ENCODE results near the gene FMN2.

The FMN2 gene

DNA sequence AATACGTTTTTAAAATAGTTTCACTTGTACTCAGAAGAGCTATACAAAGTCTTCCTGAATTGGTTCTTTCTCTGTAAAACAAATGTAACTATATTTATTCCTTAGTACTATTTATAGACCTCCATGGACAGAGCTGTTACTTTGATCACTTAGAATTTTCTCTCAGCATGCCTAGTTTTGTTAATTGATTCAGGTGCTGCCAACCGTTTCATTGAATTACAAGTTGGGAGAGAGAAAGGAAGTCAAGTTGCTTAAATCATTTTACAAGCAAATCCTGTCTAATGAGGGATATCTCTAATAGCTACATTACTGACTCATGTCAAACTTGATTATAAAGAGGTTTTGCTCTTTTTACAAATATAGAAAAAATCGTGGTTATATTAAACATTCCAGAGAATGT lies 241.0 kb downstream of the FMN2 start:
- no peak for DNase-seq (ENCODE audit: insufficient read length, low spot score)
- peak; percentile 70 for FAIRE-seq
- TF ChIP-seq, protein P1, sequence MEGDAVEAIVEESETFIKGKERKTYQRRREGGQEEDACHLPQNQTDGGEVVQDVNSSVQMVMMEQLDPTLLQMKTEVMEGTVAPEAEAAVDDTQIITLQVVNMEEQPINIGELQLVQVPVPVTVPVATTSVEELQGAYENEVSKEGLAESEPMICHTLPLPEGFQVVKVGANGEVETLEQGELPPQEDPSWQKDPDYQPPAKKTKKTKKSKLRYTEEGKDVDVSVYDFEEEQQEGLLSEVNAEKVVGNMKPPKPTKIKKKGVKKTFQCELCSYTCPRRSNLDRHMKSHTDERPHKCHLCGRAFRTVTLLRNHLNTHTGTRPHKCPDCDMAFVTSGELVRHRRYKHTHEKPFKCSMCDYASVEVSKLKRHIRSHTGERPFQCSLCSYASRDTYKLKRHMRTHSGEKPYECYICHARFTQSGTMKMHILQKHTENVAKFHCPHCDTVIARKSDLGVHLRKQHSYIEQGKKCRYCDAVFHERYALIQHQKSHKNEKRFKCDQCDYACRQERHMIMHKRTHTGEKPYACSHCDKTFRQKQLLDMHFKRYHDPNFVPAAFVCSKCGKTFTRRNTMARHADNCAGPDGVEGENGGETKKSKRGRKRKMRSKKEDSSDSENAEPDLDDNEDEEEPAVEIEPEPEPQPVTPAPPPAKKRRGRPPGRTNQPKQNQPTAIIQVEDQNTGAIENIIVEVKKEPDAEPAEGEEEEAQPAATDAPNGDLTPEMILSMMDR (IDR thresholded peaks at IDR 0.05; ENCODE audit: insufficient read depth, missing control alignments), result no peak

DNA sequence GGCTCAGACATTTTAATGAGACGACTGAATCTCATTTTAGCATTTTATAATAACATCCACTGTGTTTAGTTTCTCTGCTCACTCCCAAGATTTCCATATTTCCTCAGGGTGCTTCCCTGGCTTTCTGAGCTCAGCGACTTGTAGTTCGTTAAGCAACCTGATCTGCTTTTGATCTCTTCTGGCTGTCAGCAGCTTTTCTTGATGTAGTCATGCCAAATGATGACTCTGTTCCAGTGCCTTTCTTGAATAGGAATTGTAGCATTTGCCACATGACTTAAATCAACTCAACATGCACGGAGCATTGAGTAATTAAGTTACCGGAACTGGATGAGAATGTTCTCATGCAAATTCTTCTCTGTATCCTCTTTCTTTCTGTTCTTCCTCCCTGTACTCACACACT lies 246.1 kb downstream of the FMN2 start:
- no peak for DNase-seq (ENCODE audit: insufficient read length, low spot score)
- FAIRE-seq, result no peak
- TF ChIP-seq, protein P1 (IDR thresholded peaks at IDR 0.05; ENCODE audit: insufficient read depth, missing control alignments), result no peak

DNA sequence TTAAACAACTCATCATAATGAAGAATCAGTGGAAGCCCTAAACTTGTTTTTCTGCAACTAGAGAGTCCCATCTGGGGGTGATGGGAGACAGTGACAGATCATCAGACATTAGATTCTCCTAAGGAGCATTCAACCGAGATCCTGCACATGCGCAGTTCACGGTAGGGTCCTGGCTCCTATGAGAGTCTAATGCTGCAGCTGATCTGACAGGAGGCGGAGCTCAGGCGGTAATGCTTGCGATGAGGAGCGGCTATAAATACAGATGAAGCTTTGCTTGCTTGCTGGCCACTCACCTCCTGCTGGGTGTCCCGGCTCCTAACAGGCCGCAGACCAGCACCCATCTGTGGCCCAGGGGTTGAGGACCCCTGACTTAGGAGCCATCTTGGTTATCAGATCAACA lies 247.2 kb downstream of the FMN2 start:
- DNase-seq (ENCODE audit: insufficient read length, low spot score), result no peak
- TF ChIP-seq, protein P1 (IDR thresholded peaks at IDR 0.05; ENCODE audit: insufficient read depth, missing control alignments), result no peak
- no peak for FAIRE-seq

DNA sequence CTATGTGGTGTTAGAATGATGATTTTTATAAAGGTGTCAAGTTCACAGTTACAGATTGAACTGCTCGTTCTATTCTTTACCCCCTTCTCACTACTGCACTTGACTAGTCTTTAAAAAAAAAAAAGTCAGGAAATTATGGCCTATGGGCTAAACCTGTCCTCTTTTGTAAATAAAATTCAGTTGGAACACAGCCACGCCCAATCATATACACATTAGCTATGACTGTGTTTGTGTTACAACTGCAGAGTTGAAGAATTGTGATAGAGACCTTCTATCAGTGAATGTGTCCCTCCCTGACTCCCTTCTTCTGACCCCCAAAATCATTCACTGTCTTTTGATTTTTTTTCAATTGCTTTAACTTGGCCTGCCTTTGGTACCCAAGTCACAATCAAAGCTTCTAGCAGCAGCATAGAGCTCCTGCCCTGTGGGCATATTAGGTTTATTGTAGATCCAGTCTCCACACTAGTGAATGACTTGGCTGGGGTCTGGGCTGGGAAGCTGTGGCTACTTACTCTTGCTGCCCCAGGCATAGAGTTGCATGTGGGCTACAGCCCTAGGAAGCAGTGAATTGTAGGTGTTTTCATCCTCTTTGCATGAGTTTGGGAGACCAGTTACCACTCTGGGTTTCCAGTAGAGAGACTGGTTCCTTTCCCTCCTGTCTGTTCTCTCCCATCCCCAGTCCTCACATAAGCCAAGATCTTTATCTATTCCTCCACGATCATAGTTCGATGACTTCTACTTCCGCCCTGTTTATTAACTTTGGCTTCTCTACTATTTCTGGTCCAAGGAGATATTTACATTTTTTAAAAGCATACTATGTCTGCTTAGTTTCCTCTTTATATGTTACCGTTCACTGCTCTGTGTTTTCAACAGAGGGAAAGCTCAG lies 249.9 kb downstream of the FMN2 start:
- no peak for DNase-seq (ENCODE audit: insufficient read length, low spot score)
- FAIRE-seq, result peak; percentile 85
- TF ChIP-seq, protein P1 (IDR thresholded peaks at IDR 0.05; ENCODE audit: insufficient read depth, missing control alignments), result no peak

DNA sequence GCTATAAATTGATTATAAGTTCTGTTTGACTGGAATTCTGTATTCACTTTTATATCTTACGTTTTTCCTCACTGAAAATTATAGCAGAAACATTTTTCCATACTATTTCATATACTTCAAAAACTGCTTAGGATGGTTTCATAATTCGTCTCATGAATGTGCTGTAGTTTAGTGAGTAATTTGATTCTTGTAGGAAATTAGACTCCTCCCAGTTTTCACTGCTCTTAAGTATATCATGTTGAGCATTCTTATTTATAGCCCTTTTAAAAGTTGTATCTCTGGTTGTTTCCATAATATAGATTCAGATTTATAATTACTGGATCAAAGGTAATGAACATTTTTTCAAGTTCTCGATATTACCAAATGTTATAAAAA lies 250.6 kb downstream of the FMN2 start:
- TF ChIP-seq, protein P1 (IDR thresholded peaks at IDR 0.05; ENCODE audit: insufficient read depth, missing control alignments), result no peak
- FAIRE-seq, result peak; percentile 92
- DNase-seq (ENCODE audit: insufficient read length, low spot score), result no peak

DNA sequence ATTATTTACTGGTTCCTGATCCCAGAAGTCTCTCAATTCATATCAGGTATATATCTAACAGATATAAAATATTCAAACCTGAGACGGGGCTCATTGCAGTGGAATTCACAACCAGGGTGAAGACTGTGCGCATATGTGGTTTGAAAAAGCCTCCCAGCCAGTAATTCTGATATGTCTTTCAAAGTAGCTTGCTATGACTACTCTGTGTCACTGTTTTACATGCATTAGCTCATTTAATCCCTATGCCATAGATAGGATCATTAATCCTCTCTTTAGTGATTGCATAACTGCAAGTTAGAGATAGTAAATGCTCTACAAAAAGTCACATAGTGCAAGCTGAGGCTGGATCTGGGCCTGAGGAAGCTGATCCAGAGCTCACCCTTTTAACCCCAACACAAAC lies 251.4 kb downstream of the FMN2 start:
- DNase-seq (ENCODE audit: insufficient read length, low spot score), result no peak
- peak; percentile 98 for FAIRE-seq
- TF ChIP-seq, protein P1 (IDR thresholded peaks at IDR 0.05; ENCODE audit: insufficient read depth, missing control alignments), result no peak

DNA sequence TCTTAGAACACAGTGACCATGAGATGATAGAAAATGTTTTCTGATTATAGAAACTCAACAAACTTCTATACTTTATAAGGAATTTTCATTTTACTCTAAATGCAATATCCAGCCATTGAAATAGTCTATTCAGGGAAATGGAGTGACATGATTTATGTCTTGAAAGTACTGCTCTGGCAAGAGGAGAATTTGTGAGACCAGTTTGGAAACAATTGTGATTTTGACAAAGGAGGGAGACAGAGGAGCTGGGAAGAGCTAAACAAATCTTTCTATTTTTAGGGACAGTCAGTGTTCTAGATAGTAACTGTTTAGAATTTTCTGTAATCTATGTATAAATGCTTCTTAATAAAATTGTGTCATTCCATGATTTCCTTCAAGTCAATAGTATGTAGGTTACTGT lies 252.3 kb downstream of the FMN2 start:
- TF ChIP-seq, protein P1 (IDR thresholded peaks at IDR 0.05; ENCODE audit: insufficient read depth, missing control alignments), result no peak
- DNase-seq (ENCODE audit: insufficient read length, low spot score) (no peak), FAIRE-seq (no peak)

All from D721Med (cell line).